ENCODE results near the gene SCAF11.

DNA sequence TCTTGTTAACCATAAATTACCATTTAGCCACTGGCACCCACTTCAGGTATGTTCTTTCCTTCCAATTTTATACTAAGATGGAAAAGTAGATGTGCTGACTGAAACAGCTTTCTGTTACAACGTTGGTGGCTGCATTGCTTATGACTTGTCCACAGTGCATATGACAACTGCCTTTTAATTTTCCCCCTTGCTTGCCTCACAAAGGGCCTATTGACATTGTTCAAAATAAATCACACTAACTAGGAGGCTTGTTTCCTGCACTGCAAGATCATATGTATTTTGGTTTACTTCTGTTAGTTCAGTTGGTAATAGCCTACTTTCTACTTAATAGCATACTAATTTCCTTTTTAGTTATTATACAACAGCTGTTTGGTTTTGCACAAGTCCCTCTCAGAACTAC, 55.4 kb downstream of the SCAF11 start:
- no peak for TF ChIP-seq POLR2A (IDR thresholded peaks at IDR 0.05; ENCODE audit: low read depth, low read length)
- no peak for TF ChIP-seq CTCF (IDR thresholded peaks at IDR 0.05 in 2 of 3, conservative IDR thresholded peaks at IDR 0.05 in 1 of 3; ENCODE audit: control insufficient read depth in 2 of 3, extremely low read depth in 1 of 3, insufficient read depth in 1 of 3, low read depth in 3 of 3, low read length in 3 of 3)
- no peak for TF ChIP-seq NR2C1 (IDR thresholded peaks at IDR 0.05)
- TF ChIP-seq ZNF274 (IDR thresholded peaks at IDR 0.05; ENCODE audit: insufficient read depth, insufficient read length): no peak
- TF ChIP-seq RCOR1 (conservative IDR thresholded peaks at IDR 0.05; ENCODE audit: low read depth, low read length): no peak
- no peak for TF ChIP-seq CREB1 (IDR thresholded peaks at IDR 0.05; ENCODE audit: low read depth)
- no peak for TF ChIP-seq EZH2 (IDR thresholded peaks at IDR 0.05; ENCODE audit: borderline replicate concordance, control insufficient read depth, low read depth, low read length)
- no peak for TF ChIP-seq RELA (IDR thresholded peaks at IDR 0.05; ENCODE audit: borderline replicate concordance, partially characterized antibody)
- TF ChIP-seq YY1 (IDR thresholded peaks at IDR 0.05; ENCODE audit: low read depth, low read length): no peak
- no peak for TF ChIP-seq ZSCAN29 (IDR thresholded peaks at IDR 0.05)
- TF ChIP-seq TAF1 (IDR thresholded peaks at IDR 0.05; ENCODE audit: borderline replicate concordance, low read depth, low read length): no peak
